Osteocyte (in vitro differentiated cells): Measurements from ENCODE around the gene SGCD. TPM values are rescaled to one million over a fixed set of nuclear protein-coding genes. Genes with fewer than 3 reads are reported as not detected.

ENCODE experiments used
- DNase-seq: peaks from one replicate; pipeline ENCODE4 v3.0.0; 2021; ENCODE audit warnings: mixed read lengths; ENCODE audit not compliant: unreplicated experiment; ENCODE audit errors: extremely low spot score
- H3K27ac Mint-ChIP-seq: one replicate; pipeline ENCODE4 v1.8.0; 2021; ENCODE audit warnings: mild to moderate bottlenecking, mixed read lengths; ENCODE audit not compliant: unreplicated experiment
- H3K27me3 Mint-ChIP-seq: one replicate; pipeline ENCODE4 v1.8.0; 2021; ENCODE audit warnings: mixed read lengths; ENCODE audit not compliant: unreplicated experiment
- H3K36me3 Mint-ChIP-seq: one replicate; pipeline ENCODE4 v1.8.0; 2021; ENCODE audit warnings: mixed read lengths; ENCODE audit not compliant: unreplicated experiment
- H3K4me1 Mint-ChIP-seq: one replicate; pipeline ENCODE4 v1.8.0; 2021; ENCODE audit warnings: mixed read lengths; ENCODE audit not compliant: unreplicated experiment
- H3K4me3 Mint-ChIP-seq: one replicate; pipeline ENCODE4 v1.8.0; 2021; ENCODE audit warnings: mild to moderate bottlenecking, moderate library complexity, mixed read lengths; ENCODE audit not compliant: unreplicated experiment
- H3K9me3 Mint-ChIP-seq: one replicate; pipeline ENCODE4 v1.8.0; 2021; ENCODE audit warnings: mixed read lengths; ENCODE audit not compliant: unreplicated experiment
- CTCF ChIP-seq: fragments of 200-600 bp; sonication (generic); IDR thresholded peaks from 2 replicates; pipeline ENCODE4 v1.5.0; 2021; ENCODE audit warnings: antibody characterized with exemption, mild to moderate bottlenecking, moderate library complexity
- total RNA-seq: library from RNA; stranded (reverse); gene quantifications from 2 replicates; pipeline ENCODE4 v1.2.1, GENCODE V29; 2021

SGCD gene
- total RNA-seq, 1 donor from 2014 or later = 13.1 TPM

GRCh38 chr5:156380848-156381247, 53.9 kb downstream of the SGCD start:
- Mint-ChIP-seq H3K9me3 (no peaks in the 10 kb centered on the region), H3K36me3 (no peaks in the 10 kb centered on the region), H3K27me3 (no peaks in the 10 kb centered on the region), H3K4me1 (peaks cover 20% of the 10 kb centered on the region), H3K27ac (peak overlapping the region; percentile 24), H3K4me3 (no peak overlapping the region)
- no peak for TF ChIP-seq CTCF
- no peak for DNase-seq

DNA sequence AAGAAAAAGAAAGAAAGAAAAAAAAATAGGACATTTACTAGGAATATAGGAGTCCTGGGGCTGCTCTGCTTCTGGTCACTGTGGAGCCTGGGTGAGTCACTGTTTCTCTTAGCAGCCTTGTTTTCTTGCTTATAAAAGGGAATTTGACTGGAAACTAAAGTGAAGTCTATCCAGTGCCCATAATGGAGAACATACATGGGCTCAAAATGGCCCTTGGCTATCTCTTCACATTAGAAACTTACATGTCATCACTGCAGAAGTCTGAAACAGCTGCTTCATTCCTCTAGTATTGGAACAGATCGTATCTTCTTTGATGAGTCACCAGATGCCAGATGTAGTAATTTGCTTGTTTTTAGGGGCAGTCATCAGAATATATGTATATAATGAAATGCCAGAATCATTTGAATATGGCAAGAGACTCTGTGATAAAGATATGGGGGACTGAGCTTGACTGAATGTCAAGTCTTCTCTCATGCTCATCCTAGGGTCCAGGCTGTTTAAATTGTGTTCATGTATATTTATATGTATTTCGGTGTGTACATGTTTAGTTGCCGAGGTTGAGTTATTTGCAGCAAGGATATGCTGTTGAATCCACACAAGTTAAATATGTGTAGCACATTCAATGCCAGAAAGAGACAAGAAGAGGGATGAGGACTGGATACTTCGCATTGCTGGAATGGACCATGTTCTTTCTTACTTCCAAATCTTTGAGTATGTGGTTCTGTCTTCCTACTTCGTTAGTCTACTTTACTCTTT, 56.7 kb downstream of the SGCD start:
- no peak overlapping the region for H3K4me3 Mint-ChIP-seq
- peaks cover 20% of the 10 kb centered on the region for H3K4me1 Mint-ChIP-seq
- no peak for DNase-seq
- peak overlapping the region; percentile 76 for H3K27ac Mint-ChIP-seq
- no peak for TF ChIP-seq CTCF
- no peaks in the 10 kb centered on the region for H3K27me3 Mint-ChIP-seq
- H3K36me3 Mint-ChIP-seq = no peaks in the 10 kb centered on the region
- H3K9me3 Mint-ChIP-seq = no peaks in the 10 kb centered on the region

GRCh38 chr5:156385416-156385815, 58.5 kb downstream of the SGCD start:
- Mint-ChIP-seq H3K27ac (no peak overlapping the region), H3K4me1 (peaks cover 20% of the 10 kb centered on the region), H3K9me3 (no peaks in the 10 kb centered on the region), H3K4me3 (no peak overlapping the region), H3K27me3 (no peaks in the 10 kb centered on the region), H3K36me3 (no peaks in the 10 kb centered on the region)
- no peak for DNase-seq
- no peak for TF ChIP-seq CTCF

DNA sequence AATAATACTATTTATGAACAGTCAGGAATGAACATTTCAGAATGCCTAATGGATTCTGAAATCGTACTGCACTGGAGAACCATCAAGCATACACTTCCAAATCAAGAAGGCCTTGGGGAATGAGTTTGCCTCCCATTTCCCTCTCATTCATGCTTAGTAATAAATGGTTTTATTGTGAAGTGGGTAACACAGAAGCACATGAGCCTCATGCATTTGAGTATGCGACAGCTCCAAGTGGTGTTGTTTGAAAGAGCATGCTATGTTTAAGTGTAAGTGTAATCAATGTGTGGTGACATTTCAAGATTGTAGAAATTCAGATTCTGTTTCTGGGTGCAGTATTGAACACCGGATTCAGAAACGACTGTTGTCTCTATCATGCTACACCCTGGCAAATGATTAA, 60.0 kb downstream of the SGCD start:
- no peak overlapping the region for H3K27ac Mint-ChIP-seq
- no peaks in the 10 kb centered on the region for H3K36me3 Mint-ChIP-seq
- no peak overlapping the region for H3K4me3 Mint-ChIP-seq
- no peak for TF ChIP-seq CTCF
- no peaks in the 10 kb centered on the region for H3K27me3 Mint-ChIP-seq
- no peaks in the 10 kb centered on the region for H3K9me3 Mint-ChIP-seq
- no peak for DNase-seq
- H3K4me1 Mint-ChIP-seq = peaks cover 15% of the 10 kb centered on the region

DNA sequence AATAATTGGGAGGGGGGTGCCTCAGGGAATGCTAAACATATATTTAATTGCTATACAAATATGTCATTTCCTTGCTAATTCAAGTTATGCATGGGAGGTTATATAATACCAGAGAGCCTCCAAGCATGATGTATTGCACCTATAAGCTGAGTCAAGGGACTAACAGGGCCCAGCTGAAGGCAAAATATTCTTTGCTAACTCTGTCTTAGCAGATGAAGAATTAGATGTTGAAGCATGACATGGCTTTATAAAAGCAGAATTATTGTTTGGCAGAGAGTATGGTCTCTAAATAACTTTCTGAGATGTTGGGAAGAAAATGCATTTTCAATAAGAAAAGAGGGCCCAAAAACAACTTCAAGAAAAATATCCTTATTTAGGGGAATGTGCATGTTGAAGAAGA, 60.4 kb downstream of the SGCD start:
- H3K27ac Mint-ChIP-seq = no peak overlapping the region

More for the DNA sequence above, 60.4 kb downstream of the SGCD start:
- H3K36me3 Mint-ChIP-seq = no peaks in the 10 kb centered on the region
- no peak overlapping the region for H3K4me3 Mint-ChIP-seq
- TF ChIP-seq CTCF = no peak
- no peaks in the 10 kb centered on the region for H3K27me3 Mint-ChIP-seq
- peaks cover 15% of the 10 kb centered on the region for H3K4me1 Mint-ChIP-seq
- no peaks in the 10 kb centered on the region for H3K9me3 Mint-ChIP-seq
- DNase-seq = no peak
